Fibroblast of lung (primary cell): ENCODE data around the gene PAFAH1B1.

Experiments used
- EZH2 ChIP-seq: IDR thresholded peaks from 2 replicates; pipeline ENCODE4 v1.5.1; 2012; ENCODE audit warnings: low read length, control low read depth, mild to moderate bottlenecking; ENCODE audit errors: missing control alignments
- TF ChIP-seq, protein P1 (sequence below), 2 donors: IDR thresholded peaks in 1 of 2; conservative IDR thresholded peaks in 1 of 2; 1 replicate in 1 of 2; 2 replicates in 1 of 2; pipeline ENCODE4 v1.5.1; 2011 to 2012; ENCODE audit warnings: low read length in 2 of 2, control low read depth in 1 of 2, inconsistent platforms in 1 of 2, low read depth in 1 of 2, mild to moderate bottlenecking in 1 of 2

DNA sequence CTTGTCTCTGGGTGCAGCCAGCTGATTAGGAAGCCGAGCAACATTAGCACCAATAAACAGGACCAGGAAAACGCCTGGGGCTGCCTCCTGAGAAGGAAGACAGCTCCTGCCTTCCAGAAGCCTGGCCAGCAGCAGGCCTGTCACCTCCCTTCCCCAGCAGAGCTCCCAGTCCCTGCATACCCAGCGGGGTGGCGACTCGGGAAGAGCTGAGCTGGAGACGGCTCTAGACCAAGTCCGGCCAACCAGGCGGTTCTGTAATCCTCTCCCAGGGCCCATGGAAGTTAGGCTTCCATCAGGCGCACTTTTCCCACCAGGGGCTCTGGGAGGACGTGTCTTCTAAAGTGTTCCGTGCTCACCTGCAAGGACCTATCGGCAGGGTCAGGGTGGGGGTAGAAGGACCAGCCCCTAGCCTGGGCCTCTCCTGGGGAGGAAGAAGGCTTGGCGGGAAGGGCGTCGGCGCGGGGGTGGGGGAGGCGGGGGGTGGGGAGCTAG lies 130.1 kb downstream of the PAFAH1B1 start:
- TF ChIP-seq, protein P1, sequence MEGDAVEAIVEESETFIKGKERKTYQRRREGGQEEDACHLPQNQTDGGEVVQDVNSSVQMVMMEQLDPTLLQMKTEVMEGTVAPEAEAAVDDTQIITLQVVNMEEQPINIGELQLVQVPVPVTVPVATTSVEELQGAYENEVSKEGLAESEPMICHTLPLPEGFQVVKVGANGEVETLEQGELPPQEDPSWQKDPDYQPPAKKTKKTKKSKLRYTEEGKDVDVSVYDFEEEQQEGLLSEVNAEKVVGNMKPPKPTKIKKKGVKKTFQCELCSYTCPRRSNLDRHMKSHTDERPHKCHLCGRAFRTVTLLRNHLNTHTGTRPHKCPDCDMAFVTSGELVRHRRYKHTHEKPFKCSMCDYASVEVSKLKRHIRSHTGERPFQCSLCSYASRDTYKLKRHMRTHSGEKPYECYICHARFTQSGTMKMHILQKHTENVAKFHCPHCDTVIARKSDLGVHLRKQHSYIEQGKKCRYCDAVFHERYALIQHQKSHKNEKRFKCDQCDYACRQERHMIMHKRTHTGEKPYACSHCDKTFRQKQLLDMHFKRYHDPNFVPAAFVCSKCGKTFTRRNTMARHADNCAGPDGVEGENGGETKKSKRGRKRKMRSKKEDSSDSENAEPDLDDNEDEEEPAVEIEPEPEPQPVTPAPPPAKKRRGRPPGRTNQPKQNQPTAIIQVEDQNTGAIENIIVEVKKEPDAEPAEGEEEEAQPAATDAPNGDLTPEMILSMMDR (conservative IDR thresholded peaks at IDR 0.05 in 1 of 2, IDR thresholded peaks at IDR 0.05 in 1 of 2; ENCODE audit: low read depth in 1 of 2, low read length in 2 of 2), result no peak
- peak; percentile 14 for TF ChIP-seq EZH2
